LNCAP (cell line): Measurements from ENCODE around the gene STK40.

Source experiments
- TF ChIP-seq, protein P1 (sequence below): fragments of 450-650 bp; IDR thresholded peaks from 2 replicates; pipeline ENCODE4 v1.5.1; 2017; ENCODE audit warnings: mild to moderate bottlenecking

The STK40 gene

DNA sequence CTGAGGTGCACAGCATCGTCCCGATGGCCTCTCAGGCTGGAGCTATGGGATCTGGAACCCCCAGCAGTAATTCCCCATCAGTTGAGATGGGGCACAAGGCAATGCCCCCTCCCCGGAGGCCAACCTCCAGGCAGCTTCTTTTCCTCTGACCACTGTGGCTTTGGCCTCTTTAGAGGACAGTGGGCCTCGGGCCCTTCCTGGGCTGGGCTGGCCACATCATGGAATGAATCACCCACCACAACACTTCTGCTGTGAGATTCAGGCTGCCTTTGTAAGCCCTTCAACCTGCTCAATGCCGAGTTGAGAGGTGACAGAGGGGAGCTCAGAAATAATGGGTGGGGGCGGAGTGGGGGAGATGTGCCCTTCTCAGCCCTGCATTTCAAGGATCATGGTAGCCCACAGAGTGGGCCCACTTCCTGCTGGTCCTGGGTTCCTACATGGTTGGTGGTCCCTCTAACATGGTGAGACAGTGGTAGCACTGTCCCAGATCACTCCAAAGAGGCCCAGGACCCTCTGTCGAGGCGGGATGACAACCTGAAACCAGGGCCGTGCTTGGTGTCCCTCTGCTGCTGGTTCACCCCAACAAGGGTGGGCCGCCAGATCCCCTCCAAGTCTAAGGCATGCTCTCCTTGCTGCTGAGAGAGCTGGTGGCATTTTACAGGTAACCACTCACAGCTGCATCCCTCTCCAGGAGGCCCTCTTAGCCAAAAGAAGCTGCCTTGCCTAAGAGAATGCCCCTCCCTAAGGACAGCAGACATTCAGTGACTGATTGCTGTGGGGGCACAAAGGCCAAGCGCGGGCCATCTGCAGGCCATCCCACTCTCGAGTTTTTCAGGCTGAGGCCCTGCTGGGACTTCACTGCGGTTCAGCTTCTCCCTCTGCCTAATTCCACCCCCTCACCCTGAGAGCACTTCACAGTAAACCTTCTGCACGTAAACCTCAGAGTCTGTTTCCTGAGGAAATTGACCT, 32.5 kb downstream of the STK40 start:
- TF ChIP-seq, protein P1, sequence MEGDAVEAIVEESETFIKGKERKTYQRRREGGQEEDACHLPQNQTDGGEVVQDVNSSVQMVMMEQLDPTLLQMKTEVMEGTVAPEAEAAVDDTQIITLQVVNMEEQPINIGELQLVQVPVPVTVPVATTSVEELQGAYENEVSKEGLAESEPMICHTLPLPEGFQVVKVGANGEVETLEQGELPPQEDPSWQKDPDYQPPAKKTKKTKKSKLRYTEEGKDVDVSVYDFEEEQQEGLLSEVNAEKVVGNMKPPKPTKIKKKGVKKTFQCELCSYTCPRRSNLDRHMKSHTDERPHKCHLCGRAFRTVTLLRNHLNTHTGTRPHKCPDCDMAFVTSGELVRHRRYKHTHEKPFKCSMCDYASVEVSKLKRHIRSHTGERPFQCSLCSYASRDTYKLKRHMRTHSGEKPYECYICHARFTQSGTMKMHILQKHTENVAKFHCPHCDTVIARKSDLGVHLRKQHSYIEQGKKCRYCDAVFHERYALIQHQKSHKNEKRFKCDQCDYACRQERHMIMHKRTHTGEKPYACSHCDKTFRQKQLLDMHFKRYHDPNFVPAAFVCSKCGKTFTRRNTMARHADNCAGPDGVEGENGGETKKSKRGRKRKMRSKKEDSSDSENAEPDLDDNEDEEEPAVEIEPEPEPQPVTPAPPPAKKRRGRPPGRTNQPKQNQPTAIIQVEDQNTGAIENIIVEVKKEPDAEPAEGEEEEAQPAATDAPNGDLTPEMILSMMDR = no peak

DNA sequence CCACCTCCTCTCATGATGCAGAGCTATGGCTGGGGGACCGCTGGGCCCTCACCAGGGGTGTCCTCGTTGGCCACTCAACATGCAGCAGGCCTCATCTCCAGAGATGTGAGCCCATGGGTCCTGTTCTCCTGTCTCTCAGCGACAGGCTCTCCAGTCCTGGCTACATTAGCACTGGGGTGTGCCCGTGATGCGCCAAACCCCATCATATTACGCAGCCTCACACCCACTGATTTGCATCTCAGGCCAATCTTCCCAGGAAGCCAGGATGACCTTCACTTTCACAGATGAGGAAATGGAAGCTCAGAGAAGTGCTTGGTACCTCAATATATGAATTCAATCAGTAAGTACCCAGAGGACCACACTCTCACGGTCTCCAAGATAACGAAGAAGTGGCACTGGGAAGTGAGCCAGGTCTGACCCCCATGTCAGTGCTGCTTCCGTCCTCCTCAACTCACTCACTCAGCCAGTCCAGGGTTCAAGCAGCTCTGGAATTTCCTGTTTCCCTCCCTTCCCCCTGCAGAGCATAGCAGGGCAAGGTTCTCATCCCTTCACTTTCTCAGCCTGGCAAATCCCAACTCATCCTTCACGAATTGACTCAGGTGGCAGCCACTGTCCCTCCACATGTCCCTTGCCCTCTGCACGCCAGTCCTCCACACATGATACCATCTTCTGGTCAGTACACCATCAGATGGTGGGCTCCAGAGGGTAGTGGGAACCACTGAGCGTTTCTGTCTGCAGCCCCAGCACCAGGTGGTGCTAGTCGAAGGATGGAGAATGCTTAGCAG, 33.4 kb downstream of the STK40 start:
- TF ChIP-seq, protein P1 = no peak

DNA sequence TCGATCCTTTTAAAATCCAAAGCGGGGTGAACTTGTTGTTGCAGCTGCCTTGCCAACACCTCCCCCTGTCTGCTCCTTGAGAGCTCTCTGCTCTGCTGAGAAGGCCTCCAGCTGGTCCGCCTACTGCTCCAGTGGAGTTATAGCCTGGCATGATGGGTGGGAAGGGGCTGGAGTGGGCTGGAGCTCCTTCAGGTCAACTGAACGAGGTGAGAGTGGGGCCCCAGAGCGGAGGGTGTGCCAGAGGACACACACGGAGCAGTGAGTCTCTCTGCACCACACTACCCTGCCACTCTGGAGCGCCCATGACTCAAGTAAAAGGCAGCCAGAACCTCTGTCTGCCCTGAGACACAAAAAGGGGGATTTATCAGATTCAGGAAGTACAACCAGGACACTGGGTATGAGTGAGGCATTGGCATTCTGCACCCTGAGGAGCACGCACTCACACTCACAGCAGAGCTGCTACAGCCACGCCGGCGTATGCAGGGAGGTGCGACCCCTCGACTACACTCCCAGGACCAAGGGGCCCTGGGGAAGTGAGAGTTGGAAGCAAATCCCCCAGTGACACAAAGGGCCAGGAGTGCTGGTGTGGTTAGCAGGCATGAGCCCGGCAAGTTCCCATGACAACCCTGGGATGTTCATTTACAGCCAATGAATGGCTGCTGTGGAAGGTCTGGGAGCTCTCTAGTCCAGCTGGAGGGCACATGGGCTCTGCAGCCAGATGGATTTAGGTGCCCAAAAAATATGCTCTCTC, 34.3 kb downstream of the STK40 start:
- TF ChIP-seq, protein P1 = no peak

DNA sequence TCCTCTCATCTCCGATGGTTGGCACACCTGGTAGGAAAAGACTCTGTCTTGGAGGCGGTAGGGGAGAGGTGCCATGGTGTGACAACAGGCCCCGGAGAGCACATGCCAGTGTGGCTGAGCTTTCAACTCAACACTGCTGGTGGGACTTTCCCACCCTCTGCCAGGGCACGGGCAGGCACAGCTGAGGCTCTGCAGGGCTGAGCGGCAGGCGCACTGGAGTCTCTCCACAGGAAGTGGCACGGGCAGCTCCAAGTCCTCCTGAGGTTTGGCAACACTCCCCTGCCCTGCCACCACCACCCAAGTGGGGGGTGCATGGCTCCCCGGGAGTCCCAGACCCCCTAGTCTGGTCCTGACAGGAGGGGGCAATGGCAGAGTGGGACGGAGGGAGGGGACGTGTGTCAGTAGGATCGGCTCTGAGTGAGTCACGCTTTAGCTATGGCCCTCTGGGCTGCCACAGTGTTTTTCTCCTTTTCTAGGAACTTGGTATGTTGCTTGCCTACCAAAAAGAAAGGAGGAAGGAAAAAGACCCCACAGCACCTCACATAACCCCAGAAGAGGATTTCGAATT, 35.0 kb downstream of the STK40 start:
- TF ChIP-seq, protein P1 = no peak

DNA sequence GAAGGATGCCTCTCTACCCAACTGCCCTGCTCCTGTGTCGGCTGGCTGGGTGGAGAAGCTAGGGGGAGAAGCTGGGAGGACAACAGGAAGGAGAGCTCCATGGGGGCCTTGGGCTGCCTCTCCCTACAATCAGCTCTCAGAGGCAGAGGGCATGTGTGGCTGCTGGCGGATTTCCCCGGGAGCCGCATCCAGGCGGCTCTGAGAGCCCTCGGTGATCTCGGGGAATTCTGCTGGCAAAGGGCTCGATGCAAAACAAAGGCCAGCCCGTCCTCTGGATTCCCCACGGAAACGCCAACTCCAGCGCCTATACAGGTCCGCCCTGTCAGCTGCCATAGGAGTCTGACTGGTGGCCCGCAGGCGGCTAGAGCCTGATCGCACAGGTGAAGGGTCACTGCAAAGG, 35.9 kb downstream of the STK40 start:
- TF ChIP-seq, protein P1 = no peak

DNA sequence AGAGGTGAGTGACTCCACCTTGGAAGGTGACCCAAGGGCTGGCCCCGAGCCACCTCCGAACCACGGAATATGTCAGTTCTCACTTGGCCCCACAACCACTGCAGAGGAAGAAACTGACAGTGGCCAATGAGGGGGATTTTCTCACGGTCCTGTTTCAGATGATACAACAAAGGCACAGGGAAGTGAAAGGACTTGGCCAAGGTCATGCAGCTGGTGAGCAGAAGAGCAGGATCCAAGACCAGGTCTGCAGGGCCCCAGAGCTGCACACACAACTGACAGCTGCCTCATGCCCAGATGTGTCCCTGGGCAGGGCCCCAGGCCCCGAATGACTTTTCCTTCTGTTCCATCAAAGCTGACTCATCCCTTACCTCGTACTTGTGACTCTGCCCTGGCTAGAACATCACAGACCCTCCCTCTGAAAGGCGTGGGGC, 36.5 kb downstream of the STK40 start:
- TF ChIP-seq, protein P1 = no peak
